ENCODE results near the gene RPS2.

The RPS2 gene

GRCh38 chr16:1915732-1916639 lies 48.6 kb downstream of the RPS2 start:
- DNase-seq (ENCODE audit: low read depth in 1 of 2, low spot score in 1 of 2), result no peak
- Histone ChIP-seq H3K4me3 (replicated peaks; ENCODE audit: insufficient read depth, low read length) (no peak overlapping the region), H3K27me3 (ENCODE audit: insufficient read depth, poor library complexity, severe bottlenecking) (peaks cover 50% of the 10 kb centered on the region), H3K27ac (replicated peaks) (no peak overlapping the region)
- no peak for TF ChIP-seq GABPA (IDR thresholded peaks at IDR 0.05; ENCODE audit: low read depth)

GRCh38 chr16:1914988-1915387 lies 49.6 kb downstream of the RPS2 start:
- H3K27me3 ChIP-seq (ENCODE audit: insufficient read depth, poor library complexity, severe bottlenecking), result peaks cover 44% of the 10 kb centered on the region

GRCh38 chr16:1914084-1914608 lies 50.5 kb downstream of the RPS2 start:
- Histone ChIP-seq H3K27ac (replicated peaks) (no peak overlapping the region), H3K4me3 (replicated peaks; ENCODE audit: insufficient read depth, low read length) (no peak overlapping the region), H3K27me3 (ENCODE audit: insufficient read depth, poor library complexity, severe bottlenecking) (peaks cover 39% of the 10 kb centered on the region)
- DNase-seq (ENCODE audit: low read depth in 1 of 2, low spot score in 1 of 2), result no peak
- TF ChIP-seq GABPA (IDR thresholded peaks at IDR 0.05; ENCODE audit: low read depth) (no peak), POLR2AphosphoS5 (IDR thresholded peaks at IDR 0.05; ENCODE audit: low read depth) (no peak), REST (IDR thresholded peaks at IDR 0.05; ENCODE audit: insufficient replicate concordance, low read depth) (no peak)

More at GRCh38 chr16:1914988-1915387, 49.6 kb downstream of the RPS2 start:
- TF ChIP-seq SPI1 (IDR thresholded peaks at IDR 0.05; ENCODE audit: borderline replicate concordance, low read depth) (no peak), CTCF (IDR thresholded peaks at IDR 0.05; ENCODE audit: insufficient read depth, low read length) (no peak), POLR2AphosphoS5 (IDR thresholded peaks at IDR 0.05; ENCODE audit: low read depth) (no peak), REST (IDR thresholded peaks at IDR 0.05; ENCODE audit: insufficient replicate concordance, low read depth) (no peak), GABPA (IDR thresholded peaks at IDR 0.05; ENCODE audit: low read depth) (no peak)
- H3K27ac ChIP-seq (replicated peaks), result no peak overlapping the region
- no peak for DNase-seq (ENCODE audit: low read depth in 1 of 2, low spot score in 1 of 2)
- no peak overlapping the region for H3K4me3 ChIP-seq (replicated peaks; ENCODE audit: insufficient read depth, low read length)

- no peak for DNase-seq (ENCODE audit: low read depth in 1 of 2, low spot score in 1 of 2)
- peaks cover 39% of the 10 kb centered on the region for H3K27me3 ChIP-seq (ENCODE audit: insufficient read depth, poor library complexity, severe bottlenecking)
- TF ChIP-seq SPI1 (IDR thresholded peaks at IDR 0.05; ENCODE audit: borderline replicate concordance, low read depth) (no peak), CTCF (IDR thresholded peaks at IDR 0.05; ENCODE audit: insufficient read depth, low read length) (no peak), GABPA (IDR thresholded peaks at IDR 0.05; ENCODE audit: low read depth) (no peak), REST (IDR thresholded peaks at IDR 0.05; ENCODE audit: insufficient replicate concordance, low read depth) (no peak), POLR2AphosphoS5 (IDR thresholded peaks at IDR 0.05; ENCODE audit: low read depth) (no peak)
- H3K4me3 ChIP-seq (replicated peaks; ENCODE audit: insufficient read depth, low read length), result no peak overlapping the region
- H3K27ac ChIP-seq (replicated peaks), result no peak overlapping the region
Measured at GRCh38 chr16:1913327-1914083, 51.1 kb downstream of the RPS2 start.

All from HL-60 (cell line).